22Rv1 (cell line): ENCODE data around the gene NENF.

Experiments
- ZFX ChIP-seq: fragments of 450-650 bp; IDR thresholded peaks from 2 replicates; pipeline ENCODE4 v1.6.1; 2017; ENCODE audit warnings: antibody characterized with exemption, borderline replicate concordance
- TF ChIP-seq, protein P1 (sequence below): fragments of 450-650 bp; IDR thresholded peaks from 2 replicates; pipeline ENCODE4 v1.5.1; 2017; ENCODE audit warnings: mild to moderate bottlenecking

DNA sequence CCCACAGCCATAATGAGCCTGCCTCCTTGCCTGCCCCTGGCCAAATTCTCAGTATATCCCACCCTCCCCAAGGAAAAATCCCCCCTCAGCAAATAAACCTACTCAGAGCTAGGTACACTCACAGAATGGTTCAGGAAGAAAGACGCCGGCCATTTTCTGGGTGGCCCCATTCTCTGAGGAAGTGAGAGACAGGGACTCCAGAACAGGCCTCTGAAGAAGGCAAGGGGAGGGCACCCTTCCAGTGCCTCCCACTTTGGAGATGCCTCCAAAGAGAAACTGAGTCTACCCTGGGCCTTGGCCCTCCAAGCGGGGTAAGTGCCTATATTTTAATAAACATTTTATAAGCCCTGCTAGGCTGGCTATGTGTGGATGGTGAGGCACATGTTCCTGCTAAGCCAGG lies 20.3 kb upstream of the NENF start:
- TF ChIP-seq, protein P1, sequence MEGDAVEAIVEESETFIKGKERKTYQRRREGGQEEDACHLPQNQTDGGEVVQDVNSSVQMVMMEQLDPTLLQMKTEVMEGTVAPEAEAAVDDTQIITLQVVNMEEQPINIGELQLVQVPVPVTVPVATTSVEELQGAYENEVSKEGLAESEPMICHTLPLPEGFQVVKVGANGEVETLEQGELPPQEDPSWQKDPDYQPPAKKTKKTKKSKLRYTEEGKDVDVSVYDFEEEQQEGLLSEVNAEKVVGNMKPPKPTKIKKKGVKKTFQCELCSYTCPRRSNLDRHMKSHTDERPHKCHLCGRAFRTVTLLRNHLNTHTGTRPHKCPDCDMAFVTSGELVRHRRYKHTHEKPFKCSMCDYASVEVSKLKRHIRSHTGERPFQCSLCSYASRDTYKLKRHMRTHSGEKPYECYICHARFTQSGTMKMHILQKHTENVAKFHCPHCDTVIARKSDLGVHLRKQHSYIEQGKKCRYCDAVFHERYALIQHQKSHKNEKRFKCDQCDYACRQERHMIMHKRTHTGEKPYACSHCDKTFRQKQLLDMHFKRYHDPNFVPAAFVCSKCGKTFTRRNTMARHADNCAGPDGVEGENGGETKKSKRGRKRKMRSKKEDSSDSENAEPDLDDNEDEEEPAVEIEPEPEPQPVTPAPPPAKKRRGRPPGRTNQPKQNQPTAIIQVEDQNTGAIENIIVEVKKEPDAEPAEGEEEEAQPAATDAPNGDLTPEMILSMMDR: no peak
- no peak for TF ChIP-seq ZFX
